COLO668 (cell line): ENCODE measurements around the gene DSTYK.

ENCODE experiments used
- DNase-seq: peaks from one replicate; lab custom pipeline; 2025; ENCODE audit not compliant: unreplicated experiment; lab: John Stamatoyannopoulos, UW

The DSTYK gene

GRCh38 chr1:205141236-205142101, 70.0 kb downstream of the DSTYK start:
- peak; percentile 83 for DNase-seq

- no peak for DNase-seq
Measured at GRCh38 chr1:205140113-205140512, 71.4 kb downstream of the DSTYK start.

GRCh38 chr1:205137901-205138300, 73.6 kb downstream of the DSTYK start:
- no peak for DNase-seq

- DNase-seq = no peak
Measured at GRCh38 chr1:205133287-205133686, 78.2 kb downstream of the DSTYK start.

GRCh38 chr1:205129447-205130029, 82.0 kb downstream of the DSTYK start:
- no peak for DNase-seq

GRCh38 chr1:205128050-205128449, 83.5 kb downstream of the DSTYK start:
- DNase-seq = no peak

- DNase-seq = no peak
Measured at GRCh38 chr1:205127646-205128045, 83.9 kb downstream of the DSTYK start.

- DNase-seq = no peak
Measured at GRCh38 chr1:205124726-205125125, 86.8 kb downstream of the DSTYK start.

- DNase-seq = no peak
Measured at GRCh38 chr1:205122489-205122882, 89.0 kb downstream of the DSTYK start.

- DNase-seq = peak; percentile 96
Measured at GRCh38 chr1:205121660-205122488, 89.6 kb downstream of the DSTYK start, which contains the start of gene RBBP5. Gene RBBP5 (minus strand): TSS chr1:205121978. CDS start chr1:205121873, 105 bp downstream.

- DNase-seq = no peak
Measured at GRCh38 chr1:205118752-205119151, 92.8 kb downstream of the DSTYK start.

- DNase-seq = no peak
Measured at GRCh38 chr1:205111354-205111753, 100.1 kb downstream of the DSTYK start.

- DNase-seq = no peak
Measured at GRCh38 chr1:205109711-205110110, 101.8 kb downstream of the DSTYK start.

- DNase-seq = no peak
Measured at GRCh38 chr1:205109269-205109668, 102.2 kb downstream of the DSTYK start.

GRCh38 chr1:205108464-205108863, 103.0 kb downstream of the DSTYK start:
- DNase-seq = no peak

GRCh38 chr1:205107327-205107726, 104.2 kb downstream of the DSTYK start:
- no peak for DNase-seq

GRCh38 chr1:205102404-205102803, 109.1 kb downstream of the DSTYK start:
- no peak for DNase-seq

- DNase-seq = no peak
Measured at GRCh38 chr1:205098242-205098641, 113.3 kb downstream of the DSTYK start.

- DNase-seq = no peak
Measured at GRCh38 chr1:205095422-205095821, 116.1 kb downstream of the DSTYK start.
